Activated CD4-positive, alpha-beta T cell treated with anti-CD3 and anti-CD28 coated beads, Interleukin-2, amount 50 U/mL, for 1 hour (primary cell): ENCODE results near the gene TRIM41.
"Not testable (repeated sequence)": the region's sequence is repeated elsewhere in the genome, so short reads cannot be mapped to it uniquely, and the experiment has no call there.

Source experiments
- DNase-seq: peaks from one replicate; pipeline ENCODE4 v3.0.0-alpha.2; 2020

The TRIM41 gene

GRCh38 chr5:181259283-181259682 lies 36.2 kb downstream of the TRIM41 start:
- DNase-seq = no peak

GRCh38 chr5:181259974-181260719 lies 37.1 kb downstream of the TRIM41 start:
- no peak for DNase-seq

- peak; percentile 89 for DNase-seq
These were observed 37.7 kb downstream of the TRIM41 start, which contains the start of gene TRIM52 for GRCh38 chr5:181260720-181261319. TRIM52 (minus strand) TSS chr5:181261143; CDS start chr5:181260813, 330 bp downstream.

GRCh38 chr5:181261320-181262049 lies 38.4 kb downstream of the TRIM41 start:
- peak; percentile 73 for DNase-seq

DNA sequence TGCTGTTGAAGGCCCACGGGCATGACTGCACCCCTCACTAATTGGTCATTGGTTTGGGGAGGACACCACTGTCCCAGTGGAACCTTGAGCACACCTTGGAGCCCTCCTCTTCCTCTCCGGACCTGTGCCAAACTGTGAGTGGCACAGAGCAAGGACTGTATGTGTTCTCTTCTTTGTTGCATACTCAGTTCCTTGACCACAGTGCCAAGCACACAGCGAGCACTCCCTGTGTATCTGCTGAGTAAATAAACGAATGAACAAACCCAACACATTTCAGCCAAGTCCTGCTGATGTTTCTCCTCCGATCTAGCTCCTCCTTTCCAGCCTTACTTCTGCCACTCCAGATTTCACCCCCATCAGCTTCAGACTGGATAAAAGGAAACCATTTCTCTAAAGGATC lies 40.6 kb downstream of the TRIM41 start:
- DNase-seq = no peak

GRCh38 chr5:181265092-181265671 lies 42.1 kb downstream of the TRIM41 start:
- no peak for DNase-seq

GRCh38 chr5:181267291-181267904 lies 44.3 kb downstream of the TRIM41 start:
- not testable (repeated sequence) for DNase-seq

- DNase-seq = not testable (repeated sequence)
These were observed 44.8 kb downstream of the TRIM41 start for GRCh38 chr5:181267907-181268306.

GRCh38 chr5:181271081-181271480 lies 48.0 kb downstream of the TRIM41 start:
- no peak for DNase-seq

DNA sequence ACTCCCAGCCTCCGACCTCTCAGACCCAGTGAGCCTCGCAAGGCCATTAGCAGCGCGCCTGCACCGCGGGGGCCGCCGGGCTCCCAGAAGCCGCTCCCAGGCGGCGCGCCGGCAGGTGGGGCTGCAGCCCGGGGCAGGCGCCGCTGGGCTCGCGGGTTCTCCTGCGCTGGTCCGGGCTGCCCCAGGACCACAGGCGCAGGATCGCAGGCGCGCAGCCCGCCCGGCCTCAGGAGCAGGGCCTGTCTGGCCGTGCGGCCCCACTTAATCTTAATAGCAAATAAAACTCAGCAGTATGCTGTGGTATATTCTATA lies 50.3 kb downstream of the TRIM41 start:
- DNase-seq = not testable (repeated sequence)

DNA sequence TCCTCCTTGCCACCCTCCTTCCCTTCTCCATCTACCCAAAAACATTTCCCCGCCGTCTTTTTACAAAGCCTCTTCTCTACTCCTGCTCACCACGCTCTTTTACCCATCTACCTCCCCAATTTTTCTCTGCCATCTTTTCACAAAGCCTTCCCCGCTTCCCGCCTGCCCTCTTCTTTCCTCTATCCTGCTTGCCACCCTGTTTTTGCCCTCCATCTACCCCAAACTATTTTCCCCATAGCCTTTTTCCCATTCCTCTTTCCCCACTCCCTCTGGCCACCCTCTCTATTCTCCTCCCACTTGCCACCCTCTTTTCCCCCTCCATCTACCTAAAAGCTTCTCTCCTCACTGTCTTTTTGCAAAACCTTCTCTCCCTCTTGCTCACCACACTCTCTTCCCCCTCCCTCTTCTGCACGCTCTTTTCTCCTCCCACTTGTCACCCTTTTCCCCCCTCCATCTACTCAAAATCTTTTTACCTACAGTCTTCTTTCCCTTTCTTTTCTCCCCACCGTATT lies 57.2 kb downstream of the TRIM41 start:
- no peak for DNase-seq

DNA sequence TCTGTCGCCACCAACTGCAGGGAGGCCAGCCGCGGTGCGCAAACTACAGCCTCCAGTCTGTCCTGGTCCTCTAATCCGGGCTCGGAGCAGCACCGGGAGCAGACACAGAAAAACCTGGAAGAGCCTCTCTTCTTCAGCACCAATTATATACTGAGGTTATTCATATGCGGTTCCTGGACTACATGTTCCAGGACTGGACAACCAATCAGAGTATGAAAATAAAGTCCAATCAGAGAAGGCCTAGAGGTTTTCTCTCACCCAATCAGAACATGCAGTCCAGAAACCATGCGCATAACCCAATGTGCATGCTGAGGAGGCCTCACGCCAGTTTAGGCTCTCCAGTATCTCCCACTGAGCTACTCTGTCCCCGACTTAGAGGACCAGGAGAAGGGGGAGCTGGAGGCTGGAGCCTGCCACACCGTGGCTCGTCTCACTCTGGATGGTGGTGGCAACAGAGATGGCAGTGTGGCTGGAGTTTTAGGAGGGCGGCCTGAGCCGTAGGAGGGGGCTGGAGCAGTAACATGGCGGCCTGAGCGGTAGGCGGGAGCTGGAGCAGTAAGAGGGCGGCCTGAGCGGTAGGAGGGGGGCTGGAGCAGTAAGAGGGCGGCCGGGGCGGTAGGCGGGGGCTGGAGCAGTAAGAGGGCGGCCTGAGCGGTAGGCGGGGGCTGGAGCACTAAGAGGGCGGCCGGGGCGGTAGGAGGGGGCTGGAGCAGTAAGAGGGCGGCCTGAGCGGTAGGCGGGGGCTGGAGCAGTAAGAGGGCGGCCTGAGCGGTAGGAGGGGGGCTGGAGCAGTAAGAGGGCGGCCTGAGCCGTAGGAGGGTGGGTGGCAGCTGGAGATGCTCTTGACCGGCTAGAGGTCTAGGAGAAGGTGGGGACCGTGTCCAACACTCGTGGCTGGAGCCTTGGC lies 58.2 kb downstream of the TRIM41 start:
- DNase-seq = no peak

DNA sequence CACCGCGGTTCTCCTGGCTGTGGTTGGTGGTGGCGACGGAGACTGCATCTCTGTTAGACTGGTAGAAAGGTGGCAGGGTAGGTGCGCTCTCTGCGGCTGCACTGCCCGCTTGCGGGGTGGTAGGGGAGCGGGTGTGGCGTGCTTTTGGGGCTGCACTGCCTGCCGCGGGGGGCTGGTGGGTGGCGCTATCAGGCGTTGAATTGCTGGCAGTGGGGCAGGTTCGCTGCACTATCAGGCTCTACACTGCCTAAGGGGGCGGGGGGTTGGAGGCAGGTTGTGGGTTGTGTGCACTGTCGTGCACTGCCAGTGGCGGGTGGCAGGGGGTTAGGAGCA lies 58.9 kb downstream of the TRIM41 start:
- DNase-seq = no peak

GRCh38 chr5:181282415-181282814 lies 59.3 kb downstream of the TRIM41 start:
- not testable (repeated sequence) for DNase-seq

DNA sequence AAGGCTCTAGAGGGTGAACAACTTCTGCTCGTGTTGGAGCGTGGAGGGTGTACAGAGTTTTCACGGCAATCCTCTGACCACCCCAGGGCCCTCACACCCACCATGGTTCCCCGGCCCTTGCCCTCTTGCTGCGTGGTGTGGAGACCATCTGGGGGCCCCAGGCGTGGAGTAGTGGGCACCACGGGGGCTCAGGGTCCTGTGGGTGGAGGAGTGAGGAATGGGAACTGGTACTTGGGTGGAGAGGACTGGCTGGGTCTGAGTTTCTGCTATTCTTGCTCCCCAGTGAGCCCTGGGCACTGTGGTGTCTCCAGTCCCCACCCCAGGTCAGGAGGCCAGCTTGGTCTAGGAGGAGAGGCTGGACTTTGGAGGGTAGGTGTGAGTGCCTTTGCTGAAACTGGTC lies 59.8 kb downstream of the TRIM41 start:
- no peak for DNase-seq

DNA sequence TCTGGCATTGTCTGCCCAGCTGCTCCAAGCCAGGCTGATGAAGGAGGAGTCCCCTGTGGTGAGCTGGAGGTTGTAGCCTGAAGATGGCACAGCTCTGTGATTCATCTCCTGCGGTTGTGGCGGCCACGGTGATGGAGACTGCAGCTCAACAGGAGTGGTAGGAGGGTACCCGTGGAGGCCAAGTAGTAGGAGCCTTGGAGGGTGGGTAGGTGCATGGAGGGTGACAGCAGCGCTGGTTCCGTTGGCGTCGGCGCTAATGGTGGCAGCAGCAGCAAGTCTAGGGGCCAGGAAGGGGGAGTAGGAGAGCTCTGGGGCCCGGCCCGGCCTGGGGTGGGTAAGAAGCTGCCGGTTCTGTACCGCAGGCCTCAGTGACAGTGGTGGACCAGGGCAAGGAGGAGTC lies 60.3 kb downstream of the TRIM41 start:
- no peak for DNase-seq

- not testable (repeated sequence) for DNase-seq
These were observed 61.0 kb downstream of the TRIM41 start for GRCh38 chr5:181283841-181284755.
